Measurements from ENCODE around the gene HSH2D.

- TF ChIP-seq CTCF (IDR thresholded peaks at IDR 0.05; ENCODE audit: poor library complexity) (no peak), EZH2 (IDR thresholded peaks at IDR 0.05; ENCODE audit: borderline replicate concordance) (no peak), EZH2phosphoT487 (IDR thresholded peaks at IDR 0.05; ENCODE audit: low read depth, severe bottlenecking, unreplicated experiment) (no peak)
Observed at GRCh38 chr19:16207063-16207462, 63.6 kb downstream of the HSH2D start.
